Effector CD8-positive, alpha-beta T cell (primary cell): ENCODE data around the gene AREL1.

Source experiments
- DNase-seq: peaks from one replicate; lab custom pipeline; 2025; lab: John Stamatoyannopoulos, UW

The AREL1 gene

DNA sequence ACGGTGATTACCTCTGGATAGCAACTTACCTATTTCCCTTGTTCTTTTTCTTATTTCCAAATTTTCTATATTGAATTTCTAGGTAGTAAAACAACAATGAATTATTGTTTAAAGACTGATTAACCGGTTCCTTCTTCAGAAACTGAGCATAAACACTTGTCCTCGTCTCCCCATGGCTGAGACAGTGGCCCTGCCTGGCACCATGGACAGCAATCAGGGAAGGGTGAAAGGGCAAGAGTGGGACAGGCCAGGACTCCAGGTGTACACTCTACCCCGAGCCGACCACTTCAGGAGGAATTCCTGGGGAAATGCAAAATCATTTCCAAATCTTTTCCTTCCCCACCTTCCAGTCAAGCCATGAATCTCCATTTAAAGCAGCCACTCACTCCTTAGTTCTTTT is 52.0 kb downstream of the AREL1 start:
- no peak for DNase-seq

- no peak for DNase-seq
Observed at GRCh38 chr14:74660167-74660566, 52.7 kb downstream of the AREL1 start.

- no peak for DNase-seq
Observed at GRCh38 chr14:74658535-74659131, 54.2 kb downstream of the AREL1 start.

- no peak for DNase-seq
Observed at GRCh38 chr14:74656964-74657363, 55.9 kb downstream of the AREL1 start.

DNA sequence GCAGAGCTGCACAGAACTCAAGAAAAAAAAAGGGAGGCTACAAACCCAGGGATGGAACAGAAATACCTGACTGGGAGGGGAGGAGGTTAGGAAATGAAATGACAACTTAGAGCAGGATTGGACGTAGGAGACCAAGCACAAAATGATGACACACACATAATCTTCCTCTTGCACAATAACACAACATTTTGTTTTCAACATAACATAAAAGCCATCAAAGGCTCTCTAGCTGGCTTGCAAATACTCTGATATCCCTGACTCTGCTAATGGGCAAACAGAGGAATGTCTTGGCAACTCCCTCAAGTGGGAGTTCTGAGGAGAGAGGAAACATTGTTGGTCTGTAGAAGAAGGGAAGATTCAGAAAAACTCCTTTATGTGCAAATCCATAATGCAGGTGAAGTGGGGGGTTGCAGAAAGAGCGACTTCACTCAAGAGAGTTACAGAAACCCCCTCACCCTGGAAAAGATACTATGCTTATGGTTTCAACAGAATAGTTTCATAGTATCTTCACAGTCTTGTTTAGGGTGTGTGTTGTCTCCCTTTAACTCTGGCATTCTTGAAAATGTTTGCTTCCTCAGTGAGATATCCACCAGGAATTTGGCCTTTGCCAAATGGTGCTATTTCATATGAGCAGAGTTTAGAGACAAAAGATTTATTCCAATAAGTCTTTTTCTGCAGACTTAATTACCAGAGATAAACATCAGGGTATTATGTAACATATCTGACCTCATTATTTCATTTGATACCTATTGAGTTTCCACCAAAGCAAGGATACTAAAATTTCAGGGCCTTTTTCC is 57.1 kb downstream of the AREL1 start:
- no peak for DNase-seq

- DNase-seq: no peak
Observed at GRCh38 chr14:74654931-74655330, 57.9 kb downstream of the AREL1 start.

DNA sequence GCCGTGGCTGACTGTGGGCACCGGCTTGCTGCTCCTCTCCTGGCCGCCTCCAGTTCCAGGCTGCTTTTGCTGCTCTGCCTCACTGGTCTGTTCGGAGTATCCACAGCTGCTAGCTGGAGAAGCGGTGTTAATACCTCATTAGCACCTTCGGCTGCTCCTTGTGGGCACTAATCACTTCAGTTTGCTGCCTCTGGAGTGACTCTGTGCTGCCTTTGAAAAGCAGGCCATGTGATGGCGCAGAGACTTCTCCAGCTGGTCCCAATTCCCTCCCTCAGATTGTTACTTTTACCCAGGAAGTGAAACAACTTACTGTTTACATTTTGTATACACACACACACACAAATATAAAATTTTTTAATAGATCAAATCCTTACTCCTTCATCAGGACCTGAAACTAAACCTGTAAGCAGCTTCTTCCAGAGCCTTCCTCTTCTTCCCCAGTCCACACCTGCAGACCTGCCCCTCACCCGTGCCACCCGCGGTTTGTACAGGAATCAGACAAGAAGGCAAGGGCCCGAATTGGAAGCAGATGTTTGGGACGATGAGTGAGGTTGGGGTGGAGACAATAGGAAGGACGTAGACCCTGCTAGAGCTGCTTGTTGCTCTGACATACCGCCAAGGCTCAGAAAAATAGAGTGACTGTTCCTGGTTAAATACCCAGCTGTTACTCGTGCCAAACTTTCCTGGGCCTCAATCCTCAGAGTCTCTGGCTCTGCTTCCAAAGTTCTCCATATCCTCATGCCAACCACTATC is 59.3 kb downstream of the AREL1 start:
- no peak for DNase-seq

GRCh38 chr14:74652541-74652940 is 60.3 kb downstream of the AREL1 start:
- DNase-seq: no peak

GRCh38 chr14:74650927-74651686 is 61.8 kb downstream of the AREL1 start:
- no peak for DNase-seq

DNA sequence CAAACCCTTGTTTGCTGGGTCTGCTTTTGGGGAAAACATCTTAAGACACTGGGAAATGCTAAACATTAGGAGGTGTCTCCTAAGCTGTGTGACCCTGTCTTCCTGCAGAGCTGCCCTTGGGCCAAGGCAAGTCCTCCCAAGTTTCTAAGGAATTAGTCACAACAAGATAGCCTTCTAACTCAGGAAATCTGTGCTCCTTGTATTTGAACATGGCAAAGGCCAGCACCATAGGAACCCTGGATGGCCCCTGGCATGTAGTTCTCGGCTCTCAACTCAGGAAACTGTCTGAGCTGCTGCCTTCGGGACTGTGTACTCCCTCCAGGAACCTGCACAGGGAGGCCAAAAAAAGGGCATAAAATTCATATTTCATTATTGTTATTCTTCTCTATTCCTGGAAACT is 63.2 kb downstream of the AREL1 start:
- no peak for DNase-seq

DNA sequence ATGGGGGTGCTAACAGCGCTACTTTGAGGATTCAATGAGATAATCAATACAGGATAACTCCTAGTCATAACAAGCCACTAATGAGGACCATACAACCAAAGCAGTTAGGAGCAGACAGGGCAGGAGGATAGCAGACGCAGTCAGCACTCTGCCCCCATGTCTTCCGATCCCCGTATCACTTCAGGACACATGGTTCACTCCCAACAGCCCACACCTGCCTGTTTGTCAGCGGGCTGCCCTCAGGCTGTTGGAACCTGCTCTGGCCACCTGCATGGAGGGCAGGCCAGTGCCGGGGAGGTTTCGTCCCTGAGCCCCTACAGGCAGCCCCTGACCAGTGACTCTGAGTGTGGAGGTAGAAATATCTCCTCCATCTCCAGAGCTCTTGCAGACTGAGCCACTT is 63.7 kb downstream of the AREL1 start:
- no peak for DNase-seq

DNA sequence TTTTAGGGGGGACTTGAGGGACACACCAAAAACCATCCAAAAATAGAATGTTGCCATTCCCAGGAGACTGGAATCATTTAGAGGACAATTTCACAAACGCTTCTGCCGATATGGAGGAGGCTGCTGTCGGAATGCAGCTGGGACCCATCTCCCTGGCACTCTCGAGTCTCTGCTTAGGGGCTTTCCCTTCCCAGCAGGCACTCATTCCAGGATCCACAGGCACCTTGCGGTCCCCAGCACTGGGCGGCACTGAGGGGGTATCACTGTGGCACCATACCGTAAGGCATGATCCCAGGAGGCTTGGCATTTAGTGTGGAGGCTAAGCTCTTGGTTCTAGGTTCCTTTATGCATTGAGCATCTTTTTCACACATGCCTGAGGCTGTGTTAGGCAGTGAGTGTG is 64.3 kb downstream of the AREL1 start:
- no peak for DNase-seq

DNA sequence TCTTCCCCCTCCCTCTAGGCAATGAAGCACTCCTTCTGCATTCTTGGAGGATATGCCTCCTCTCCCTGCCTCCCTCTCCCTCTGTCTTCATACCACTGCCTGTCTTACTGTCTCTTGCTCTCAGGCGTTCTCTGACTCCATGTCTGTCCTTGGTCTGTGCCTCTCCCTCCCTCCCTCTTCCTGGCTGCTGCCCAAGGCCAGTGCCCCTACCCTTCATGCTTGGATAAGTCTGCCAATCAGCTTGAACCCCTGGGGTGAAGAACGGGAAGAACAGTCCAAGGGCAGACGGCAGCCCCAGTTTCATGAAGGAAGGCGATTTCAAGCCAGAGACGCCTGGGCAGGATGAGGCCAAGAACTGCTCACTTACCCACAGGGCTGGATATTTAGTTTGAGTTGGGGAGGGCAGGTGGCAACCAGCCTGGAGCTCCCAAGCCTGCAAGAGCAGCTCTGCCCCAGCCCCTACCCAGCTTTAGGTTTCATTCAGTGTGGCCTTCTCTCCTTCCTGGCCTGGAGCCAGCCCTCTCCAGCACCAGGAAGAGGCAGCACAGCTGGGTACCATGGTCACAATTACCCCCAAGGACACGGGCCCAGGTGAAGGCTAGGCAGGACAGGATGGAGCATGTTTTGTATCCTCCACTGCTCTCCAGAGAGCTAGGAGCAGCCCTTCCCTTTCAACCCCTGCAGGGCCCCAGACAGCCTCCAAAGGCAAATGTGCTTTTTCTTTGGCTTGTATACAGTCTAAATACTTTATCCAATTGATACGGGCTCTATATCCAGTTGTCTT is 65.0 kb downstream of the AREL1 start:
- no peak for DNase-seq

DNA sequence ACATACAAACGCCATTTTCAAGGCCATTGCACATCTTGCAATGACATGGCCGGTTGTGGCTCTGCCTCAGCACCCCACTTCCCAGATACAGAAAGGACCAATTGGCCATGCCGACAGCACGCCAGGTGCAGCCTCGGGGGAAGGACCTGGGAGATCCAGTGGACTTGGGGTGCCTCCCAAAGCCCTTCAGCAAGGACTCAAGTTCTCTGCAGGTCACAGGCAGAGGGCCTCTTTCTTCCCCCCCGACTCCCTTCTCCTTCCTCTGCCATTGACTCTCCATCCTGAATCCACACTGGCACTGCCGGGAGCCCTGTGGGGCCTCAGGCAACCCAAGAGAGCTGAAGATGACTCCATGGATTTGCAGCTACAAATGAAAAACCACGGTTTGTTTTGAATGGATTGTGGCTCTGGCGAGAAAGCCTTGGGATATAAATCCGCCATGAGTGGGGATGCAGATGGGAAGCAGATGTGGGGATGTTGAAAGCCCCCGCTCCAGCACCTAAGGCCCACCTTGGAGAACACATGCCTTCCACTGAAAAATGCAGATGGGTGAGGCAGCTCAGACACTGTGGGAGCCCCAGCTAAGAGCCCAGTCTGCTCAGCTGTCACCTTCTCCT is 65.7 kb downstream of the AREL1 start:
- no peak for DNase-seq

DNA sequence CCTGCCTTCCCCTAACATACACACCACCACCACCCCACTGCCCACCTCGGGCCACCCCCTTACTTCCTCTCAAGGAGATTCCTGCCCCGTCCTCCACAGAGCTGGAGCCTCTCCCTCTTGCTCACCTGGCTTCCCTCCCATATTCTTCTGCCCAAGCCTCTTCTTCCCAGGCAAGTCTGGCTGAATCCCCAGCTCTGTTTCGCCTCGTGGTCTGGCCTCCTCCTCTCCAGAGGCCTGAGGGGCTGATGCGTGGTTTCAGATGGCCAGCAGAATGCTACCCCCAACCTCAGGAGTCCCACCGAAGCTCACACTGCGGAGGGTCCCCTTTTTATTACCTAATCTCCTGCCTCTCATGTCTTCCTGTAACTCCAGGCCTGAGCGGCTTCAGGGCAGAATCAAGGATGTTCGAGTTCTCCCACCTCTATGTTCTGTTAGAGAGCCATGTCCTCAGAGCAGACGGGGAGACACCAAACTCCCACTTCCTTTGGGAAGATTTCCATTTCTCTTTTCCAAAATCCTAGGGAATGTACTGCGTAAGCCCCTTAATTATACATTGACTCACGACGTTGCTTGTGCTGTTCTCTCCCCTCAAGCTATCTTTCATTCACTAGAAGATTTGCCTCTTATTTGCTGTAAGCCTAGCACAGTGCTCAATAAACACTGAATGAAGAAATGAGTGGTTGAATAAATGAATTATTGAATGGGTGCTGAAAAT is 67.0 kb downstream of the AREL1 start:
- DNase-seq: no peak

DNA sequence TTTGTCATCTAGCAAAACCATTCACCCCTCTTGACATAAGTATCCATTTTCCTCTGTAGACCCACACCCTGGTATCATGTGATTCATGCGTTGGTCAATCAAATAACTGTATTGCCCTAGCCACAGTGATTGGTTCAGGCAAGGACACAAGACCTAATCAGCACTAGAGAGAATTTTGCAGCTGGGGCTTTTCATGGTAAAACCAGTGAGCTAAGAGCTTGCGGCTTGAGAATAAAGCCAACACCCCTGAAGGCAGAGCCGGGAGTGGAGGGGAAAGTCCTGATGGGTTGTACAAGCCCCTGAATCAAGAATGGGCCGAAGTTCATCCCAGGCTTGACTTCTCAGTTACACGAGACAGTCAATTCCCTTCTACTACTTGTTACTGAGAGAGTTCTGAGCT is 67.6 kb downstream of the AREL1 start:
- no peak for DNase-seq

- DNase-seq: no peak
Observed at GRCh38 chr14:74641601-74642391, 71.1 kb downstream of the AREL1 start.

GRCh38 chr14:74638966-74639365 is 73.9 kb downstream of the AREL1 start:
- no peak for DNase-seq

GRCh38 chr14:74638066-74638465 is 74.8 kb downstream of the AREL1 start:
- DNase-seq: no peak

DNA sequence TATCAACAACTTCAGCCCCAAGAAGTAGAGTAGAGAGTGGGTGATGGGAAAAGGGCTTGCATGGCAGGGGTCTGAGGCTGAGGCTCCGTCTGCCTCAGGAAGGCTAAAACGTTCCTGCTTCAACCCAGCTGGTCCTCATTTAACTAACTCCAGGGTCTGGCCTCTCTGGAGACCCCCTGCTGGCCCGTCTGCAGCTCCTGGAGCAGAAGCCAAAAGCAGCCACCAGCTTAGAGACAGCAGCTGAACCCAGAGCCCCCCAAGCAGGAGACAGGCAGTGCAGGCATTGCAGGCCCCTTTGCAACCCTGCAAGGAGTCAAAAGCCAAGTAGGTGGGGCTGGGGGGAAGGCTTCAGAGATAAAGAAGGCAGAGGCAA is 75.7 kb downstream of the AREL1 start:
- DNase-seq: no peak
